Kidney (tissue), 2 donors: ENCODE measurements around the gene CWH43. TPM values are rescaled to one million over a fixed set of nuclear protein-coding genes. Genes with fewer than 3 reads are reported as not detected.

Experiments
- polyA plus RNA-seq: library from polyadenylated mRNA; stranded (reverse); fragments of 350-450 nt; fragmentation: Illumina TruSeq; extraction: RNeasy Lipid Tissue Mini Kit (QIAGEN cat#74804); gene quantifications from one replicate; pipeline ENCODE4 v1.2.3, GENCODE V29; 2014; ENCODE audit warnings: low read depth, low replicate concordance; ENCODE audit not compliant: insufficient read depth
- total RNA-seq: library from RNA; stranded (reverse); fragmentation: NEBNext Ultra II Directional; extraction: Animal tissue kit (Norgen Biotek cat#: 25700); gene quantifications from one replicate; pipeline ENCODE4 v1.2.1, GENCODE V29; 2021
- donor health status: DM: yes; HTN: yes; CAD: no.

Gene CWH43
- total and polyA plus RNA-seq, 2 donors from 2014 or later, result 2.4 to 15.8 TPM

Other genes with a start within 250 kb of the CWH43 start
- gene FRYL, start 206.0 kb upstream of the CWH43 start, total RNA-seq, result 78.9 TPM
- 11.6 TPM for gene FRYL, start 206.0 kb upstream of the CWH43 start, polyA plus RNA-seq
- gene OCIAD1, start 155.2 kb upstream of the CWH43 start, total RNA-seq, result 142 TPM
- gene OCIAD1, start 155.2 kb upstream of the CWH43 start, polyA plus RNA-seq, result 218 TPM
- 76.3 TPM for gene OCIAD2, start 79.5 kb upstream of the CWH43 start, total RNA-seq
- 277 TPM for gene OCIAD2, start 79.5 kb upstream of the CWH43 start, polyA plus RNA-seq